Measurements from ENCODE around the gene CZIB. TPM values are rescaled to one million over a fixed set of nuclear protein-coding genes. Genes with fewer than 3 reads are reported as not detected.

Gene CZIB
- total and polyA plus RNA-seq, 2 of the 4 experiments (the other 2 are of a cell fraction) = 41.0 to 58.9 TPM

DNA sequence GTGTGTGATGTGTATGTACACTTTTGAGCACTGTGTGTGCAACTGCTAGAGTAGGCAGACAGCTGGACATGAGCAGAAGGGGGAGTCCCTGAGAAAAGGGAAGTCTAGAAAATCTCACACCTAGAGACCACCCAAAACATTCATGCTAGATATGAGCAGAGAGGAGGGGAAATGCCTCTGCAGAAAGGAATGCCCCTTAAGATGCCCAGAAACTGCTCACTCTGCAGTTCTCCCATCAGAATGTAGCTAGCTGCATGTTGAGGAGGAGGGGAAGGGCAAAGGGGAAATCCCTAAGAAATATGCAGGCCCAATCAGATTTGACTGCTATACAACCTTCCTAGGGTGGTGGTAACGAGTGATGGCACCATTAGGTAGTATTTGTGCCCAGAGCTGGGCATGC lies 49.7 kb upstream of the CZIB start:
- H3K27ac ChIP-seq (ENCODE audit: insufficient read depth, low read length) = no peak overlapping the region
- no peak overlapping the region for H2AK9ac ChIP-seq (replicated peaks; ENCODE audit: low read depth, low read length, poor library complexity)
- no TSS peak for BruUV-seq (replicated peaks)
- H4K5ac ChIP-seq (ENCODE audit: low read depth, low read length) = no peak overlapping the region
- no peak overlapping the region for H2BK20ac ChIP-seq (ENCODE audit: low read depth, low read length)
- H3K4me2 ChIP-seq (ENCODE audit: low read depth, low read length) = no peak overlapping the region
- no peak overlapping the region for H2BK120ac ChIP-seq (ENCODE audit: low read depth, low read length)
- H2BK5ac ChIP-seq (ENCODE audit: low read depth, low read length, poor library complexity, severe bottlenecking) = no peak overlapping the region
- H3K14ac ChIP-seq (replicated peaks; ENCODE audit: low read depth, low read length) = no peak overlapping the region
- TF ChIP-seq FOS (IDR thresholded peaks at IDR 0.05; ENCODE audit: low read depth, low read length) (no peak), MAFK (IDR thresholded peaks at IDR 0.05; ENCODE audit: low read depth, low read length) (no peak), POLR2A (IDR thresholded peaks at IDR 0.05; ENCODE audit: low read depth, low read length) (no peak), RCOR1 (IDR thresholded peaks at IDR 0.05; ENCODE audit: insufficient replicate concordance, low read length) (no peak), NFE2L2 (IDR thresholded peaks at IDR 0.05; ENCODE audit: low read depth, low read length) (no peak), RAD21 (IDR thresholded peaks at IDR 0.05; ENCODE audit: low read length) (no peak), RFX5 (IDR thresholded peaks at IDR 0.05; ENCODE audit: low read depth, low read length) (no peak), MXI1 (IDR thresholded peaks at IDR 0.05; ENCODE audit: borderline replicate concordance, low read depth, low read length) (no peak), SMC3 (IDR thresholded peaks at IDR 0.05; ENCODE audit: low read depth, low read length) (no peak), MAZ (IDR thresholded peaks at IDR 0.05; ENCODE audit: borderline replicate concordance, low read depth, low read length) (no peak), CEBPB (IDR thresholded peaks at IDR 0.05; ENCODE audit: low read depth, low read length) (no peak)
- TF ChIP-seq, protein P1, sequence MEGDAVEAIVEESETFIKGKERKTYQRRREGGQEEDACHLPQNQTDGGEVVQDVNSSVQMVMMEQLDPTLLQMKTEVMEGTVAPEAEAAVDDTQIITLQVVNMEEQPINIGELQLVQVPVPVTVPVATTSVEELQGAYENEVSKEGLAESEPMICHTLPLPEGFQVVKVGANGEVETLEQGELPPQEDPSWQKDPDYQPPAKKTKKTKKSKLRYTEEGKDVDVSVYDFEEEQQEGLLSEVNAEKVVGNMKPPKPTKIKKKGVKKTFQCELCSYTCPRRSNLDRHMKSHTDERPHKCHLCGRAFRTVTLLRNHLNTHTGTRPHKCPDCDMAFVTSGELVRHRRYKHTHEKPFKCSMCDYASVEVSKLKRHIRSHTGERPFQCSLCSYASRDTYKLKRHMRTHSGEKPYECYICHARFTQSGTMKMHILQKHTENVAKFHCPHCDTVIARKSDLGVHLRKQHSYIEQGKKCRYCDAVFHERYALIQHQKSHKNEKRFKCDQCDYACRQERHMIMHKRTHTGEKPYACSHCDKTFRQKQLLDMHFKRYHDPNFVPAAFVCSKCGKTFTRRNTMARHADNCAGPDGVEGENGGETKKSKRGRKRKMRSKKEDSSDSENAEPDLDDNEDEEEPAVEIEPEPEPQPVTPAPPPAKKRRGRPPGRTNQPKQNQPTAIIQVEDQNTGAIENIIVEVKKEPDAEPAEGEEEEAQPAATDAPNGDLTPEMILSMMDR (conservative IDR thresholded peaks at IDR 0.05; ENCODE audit: low read depth, low read length) = no peak
- H2AK5ac ChIP-seq (ENCODE audit: low read depth, low read length) = no peak overlapping the region
- in situ Hi-C loops (cut with MboI; ENCODE audit: low sequenced_read_pairs) = no loop called here
- peaks cover 5% of the 10 kb centered on the region; the same call in 1 of the 2 replicates for H3K36me3 ChIP-seq (ENCODE audit: control insufficient read depth, insufficient read depth, low read length)
- H3K9me3 ChIP-seq (ENCODE audit: control insufficient read depth, insufficient read depth, low read length) = no peaks in the 10 kb centered on the region
- 100% methylated on average over 1 of the region's 1 CpG; no CpG with 5 or more reads in 1 of the 2 experiments for WGBS, 2 experiments (ENCODE audit: extremely low coverage in 2 of 2, insufficient read length in 1 of 2)
- H4K8ac ChIP-seq (ENCODE audit: low read depth in 2 of 2, low read length in 2 of 2) = no peak overlapping the region
- POLR2A ChIA-PET (ENCODE audit: unreplicated experiment) = no interaction called here
- no peaks in the 10 kb centered on the region for H3K79me1 ChIP-seq (ENCODE audit: low read depth in 1 of 2, low read length in 2 of 2)
- CTCF ChIA-PET = interaction anchor here (0.5 kb wide), 1 partner anchor 805 kb away, joined by 4 read pairs; no protein-coding TSS in a partner anchor
- H3K4ac ChIP-seq (ENCODE audit: low read depth, low read length) = no peak overlapping the region
- ATAC-seq (ENCODE audit: low read depth) (no peak), DNase-seq (no peak)
- no peak overlapping the region for H2BK15ac ChIP-seq (ENCODE audit: low read depth, low read length)
- dilution Hi-C loops (cut with HindIII; ENCODE audit: low sequenced_read_pairs, unreplicated experiment) = no loop called here
- H2AFZ ChIP-seq (replicated peaks; ENCODE audit: low read length, poor library complexity) = no peak overlapping the region
- H3K4me1 ChIP-seq (ENCODE audit: control insufficient read depth, insufficient read depth, low read length) = no peaks in the 10 kb centered on the region
- no peak overlapping the region for H3K56ac ChIP-seq (ENCODE audit: extremely low read depth, insufficient read depth, low read length)
- H3K9ac ChIP-seq (ENCODE audit: low read depth, low read length) = no peak overlapping the region
- no peaks in the 10 kb centered on the region for H3K27me3 ChIP-seq (ENCODE audit: control insufficient read depth, insufficient read depth, low read length)
- no peak overlapping the region for H4K91ac ChIP-seq (ENCODE audit: insufficient read depth, low read depth, low read length)
- no peak overlapping the region for H3K23ac ChIP-seq (ENCODE audit: low read depth, low read length)
- no peaks in the 10 kb centered on the region for H4K20me1 ChIP-seq (ENCODE audit: insufficient read depth, low read length)
- H3K18ac ChIP-seq (ENCODE audit: low read depth, low read length) = no peak overlapping the region
- no peak overlapping the region for H3K4me3 ChIP-seq (ENCODE audit: insufficient read depth, low read depth, low read length)
- peaks cover 4% of the 10 kb centered on the region; the same call in 1 of the 2 replicates for H3K9me1 ChIP-seq (ENCODE audit: insufficient read depth, low read length)
- intact Hi-C loops (cut with micrococcal nuclease) = no loop called here

All from IMR-90 (cell line).